Umbilical cord (tissue), 2 donors: ENCODE data around the gene CHPT1. TPM values are rescaled to one million over a fixed set of nuclear protein-coding genes. Genes with fewer than 3 reads are reported as not detected.

ENCODE experiments used
- DNase-seq: peaks from one replicate; pipeline ENCODE4 v3.0.0-alpha.2; 2015; ENCODE audit warnings: low spot score
- total RNA-seq: library from RNA; depleted of rRNA; stranded (reverse); fragments of >200 nt; gene quantifications from one replicate; pipeline ENCODE4 v1.2.3, GENCODE V29; 2014; ENCODE audit warnings: low replicate concordance; ENCODE audit not compliant: insufficient read depth

The CHPT1 gene
- total RNA-seq, 1 donor from 2014 or later, result 32.7 TPM

- no peak for DNase-seq
Observed at GRCh38 chr12:101763246-101763931, 65.9 kb downstream of the CHPT1 start.

DNA sequence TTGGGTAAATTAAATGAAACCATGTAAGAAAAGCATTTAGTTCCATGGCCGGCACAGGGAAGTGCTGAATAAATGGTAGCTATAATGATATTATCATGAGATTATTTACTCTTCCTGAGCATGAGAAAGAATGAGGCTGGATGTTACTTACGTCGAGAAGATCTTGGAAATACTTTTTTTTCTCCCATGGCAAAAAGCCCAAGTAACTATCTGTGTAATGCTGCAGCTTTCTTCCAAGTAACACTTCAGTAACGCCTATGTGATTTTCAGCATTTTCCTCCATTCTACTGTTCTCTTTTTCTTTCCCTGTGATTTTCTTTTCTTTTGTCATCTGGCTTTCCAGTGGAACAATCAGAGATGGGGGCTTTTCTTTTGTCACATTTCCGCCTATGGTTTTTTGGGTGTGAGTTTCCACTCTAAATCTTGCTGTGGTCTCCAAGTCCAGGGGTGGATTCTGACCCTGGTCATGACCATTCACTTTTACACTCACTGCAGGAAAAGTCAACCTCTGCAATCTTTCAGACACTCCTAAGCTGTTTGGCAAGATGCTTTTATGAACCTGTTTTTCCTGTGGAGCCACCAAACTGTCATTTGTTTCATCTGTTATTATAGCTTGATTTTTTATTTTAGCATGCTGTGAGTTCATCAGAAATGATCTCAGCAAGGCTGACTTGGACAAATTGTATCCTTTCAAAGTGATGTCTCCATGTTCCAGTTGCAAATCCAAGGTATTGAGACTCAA, 66.8 kb downstream of the CHPT1 start:
- DNase-seq, result peak; percentile 63

- no peak for DNase-seq
Observed at GRCh38 chr12:101767537-101767936, 70.1 kb downstream of the CHPT1 start.

- no peak for DNase-seq
Observed at GRCh38 chr12:101768781-101769180, 71.3 kb downstream of the CHPT1 start.

GRCh38 chr12:101769865-101770264, 72.4 kb downstream of the CHPT1 start:
- no peak for DNase-seq

GRCh38 chr12:101772012-101772775, 74.8 kb downstream of the CHPT1 start:
- DNase-seq, result peak; percentile 13

DNA sequence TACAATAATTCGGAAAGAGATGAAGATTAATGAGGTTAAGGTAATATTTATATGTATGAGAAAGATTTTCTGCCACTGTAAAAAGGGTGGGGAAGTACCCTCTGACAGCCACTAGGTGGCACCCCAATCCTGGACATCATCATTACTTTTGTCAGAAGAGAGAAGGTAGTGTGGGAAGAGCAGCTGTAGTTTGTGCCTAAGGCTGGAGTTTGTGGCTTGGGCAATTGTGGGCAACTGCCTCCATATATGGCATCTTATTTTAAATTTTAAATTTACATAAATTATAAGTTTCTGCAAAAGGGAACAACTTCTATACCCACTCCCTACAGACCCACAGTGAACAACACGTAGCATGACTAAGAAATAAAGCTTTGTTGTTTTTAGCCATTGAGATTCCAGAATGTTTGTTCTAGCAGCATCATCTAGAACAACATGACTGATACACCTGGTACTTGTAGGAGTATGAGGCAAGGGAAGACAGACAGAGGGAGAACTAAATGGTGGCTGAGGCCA, 76.3 kb downstream of the CHPT1 start:
- DNase-seq, result peak; percentile 51

DNA sequence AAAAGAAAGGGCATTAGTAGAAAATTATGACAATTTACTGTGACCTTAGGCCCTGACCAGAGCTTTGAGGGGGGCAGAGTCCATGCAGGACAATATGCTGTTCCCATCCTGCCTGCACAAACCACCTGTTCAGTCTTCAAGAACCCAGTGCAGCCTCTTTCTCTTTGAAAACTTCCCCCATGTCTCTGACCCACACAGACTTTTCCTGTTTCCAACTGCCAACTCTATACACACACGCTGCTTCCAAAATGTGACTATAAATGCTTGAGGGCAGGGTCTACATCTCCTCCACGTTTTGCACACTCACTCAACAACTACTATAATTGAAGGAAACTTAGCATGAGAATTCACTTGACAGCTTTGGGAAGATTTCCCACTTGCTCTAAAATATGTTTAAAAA, 78.4 kb downstream of the CHPT1 start:
- DNase-seq, result no peak

- DNase-seq, result peak; percentile 23
Observed at GRCh38 chr12:101777485-101777884, 80.0 kb downstream of the CHPT1 start.

- DNase-seq, result no peak
Observed at GRCh38 chr12:101777978-101778377, 80.5 kb downstream of the CHPT1 start.

Other genes with a start within 250 kb of the CHPT1 start
- gene SPIC, start 222.3 kb upstream of the CHPT1 start, total RNA-seq, result 0.72 TPM
- gene MYBPC1, start 102.7 kb upstream of the CHPT1 start, total RNA-seq, result 5.1 TPM
- gene SYCP3, start 41.8 kb downstream of the CHPT1 start, total RNA-seq, result 5.5 TPM
- 46.0 TPM for gene GNPTAB, start 133.3 kb downstream of the CHPT1 start, total RNA-seq
- 7.2 TPM for gene DRAM1, start 179.9 kb downstream of the CHPT1 start, total RNA-seq